NCI-H460 (cell line): ENCODE measurements around the gene PDE6H. TPM values are rescaled to one million over a fixed set of nuclear protein-coding genes. Genes with fewer than 3 reads are reported as not detected.

Experiments used
- DNase-seq: peaks from one replicate; pipeline ENCODE4 v3.0.0-alpha.2; 2016; ENCODE audit warnings: low read depth; ENCODE audit errors: extremely low read depth
- polyA plus RNA-seq: library from polyadenylated mRNA; depleted of rRNA; stranded (reverse); fragments of >200 nt; gene quantifications from 2 replicates; pipeline ENCODE4 v1.2.3, GENCODE V29; 2014; cell fraction: nucleus; rRNA removed
- total RNA-seq: library from RNA; depleted of rRNA; stranded (reverse); fragments of >200 nt; shearing (Covaris generic); gene quantifications from 2 replicates; pipeline ENCODE4 v1.2.3, GENCODE V29; 2014; rRNA removed

PDE6H gene
- not detected in 2 replicates for total RNA-seq
- polyA plus RNA-seq: not detected in 2 replicates

GRCh38 chr12:14972816-14973215 is at the start of gene PDE6H:
Gene PDE6H, plus strand, starts transcription at chr12:14973042. Its CDS starts 4,971 bp downstream, at chr12:14978013.
- DNase-seq: no peak

- no peak for DNase-seq
Observed at GRCh38 chr12:14923944-14924343, 48.9 kb upstream of the PDE6H start.

GRCh38 chr12:14924541-14924940 is 48.3 kb upstream of the PDE6H start:
- DNase-seq: no peak

- no peak for DNase-seq
Observed at GRCh38 chr12:14927267-14927666, 45.6 kb upstream of the PDE6H start.

GRCh38 chr12:14928931-14929330 is 43.9 kb upstream of the PDE6H start:
- no peak for DNase-seq

- no peak for DNase-seq
Observed at GRCh38 chr12:14930299-14930698, 42.5 kb upstream of the PDE6H start.

GRCh38 chr12:14931359-14931758 is 41.5 kb upstream of the PDE6H start:
- DNase-seq: no peak

GRCh38 chr12:14931791-14932560 is 40.9 kb upstream of the PDE6H start:
- no peak for DNase-seq

- DNase-seq: no peak
Observed at GRCh38 chr12:14934511-14934910, 38.3 kb upstream of the PDE6H start.

- no peak for DNase-seq
Observed at GRCh38 chr12:14935031-14935430, 37.8 kb upstream of the PDE6H start.

- DNase-seq: no peak
Observed at GRCh38 chr12:14936224-14936861, 36.5 kb upstream of the PDE6H start.

- no peak for DNase-seq
Observed at GRCh38 chr12:14937014-14937413, 35.8 kb upstream of the PDE6H start.

GRCh38 chr12:14937689-14938088 is 35.2 kb upstream of the PDE6H start:
- no peak for DNase-seq

- no peak for DNase-seq
Observed at GRCh38 chr12:14938301-14938700, 34.5 kb upstream of the PDE6H start, which contains the start of gene ERP27. Gene ERP27, minus strand, starts transcription at chr12:14938537. Its CDS starts 29 bp downstream, at chr12:14938508.

- no peak for DNase-seq
Observed at GRCh38 chr12:14941369-14941768, 31.5 kb upstream of the PDE6H start.

GRCh38 chr12:14942196-14942931 is 30.5 kb upstream of the PDE6H start:
- no peak for DNase-seq

- no peak for DNase-seq
Observed at GRCh38 chr12:14946162-14946561, 26.7 kb upstream of the PDE6H start.

- DNase-seq: no peak
Observed at GRCh38 chr12:14946861-14947260, 26.0 kb upstream of the PDE6H start.

GRCh38 chr12:14948672-14949071 is 24.2 kb upstream of the PDE6H start:
- DNase-seq: no peak

GRCh38 chr12:14949631-14950030 is 23.2 kb upstream of the PDE6H start:
- no peak for DNase-seq

GRCh38 chr12:14950421-14950820 is 22.4 kb upstream of the PDE6H start:
- no peak for DNase-seq
